WTC11 (cell line): ENCODE data around the gene REC8.

ENCODE experiments used
- ATF2 ChIP-seq: sonication (generic); formaldehyde crosslinking; IDR thresholded peaks from 2 replicates; pipeline ENCODE4 v1.8.1; 2022; ENCODE audit warnings: low read depth, missing genetic modification reagents, borderline replicate concordance
- NFYB ChIP-seq: sonication (generic); formaldehyde crosslinking; conservative IDR thresholded peaks from 2 replicates; pipeline ENCODE4 v1.8.0; 2022; ENCODE audit warnings: low read depth, missing genetic modification reagents
- ZNF263 ChIP-seq: sonication (generic); formaldehyde crosslinking; IDR thresholded peaks from 2 replicates; pipeline ENCODE4 v1.8.1; 2022; ENCODE audit warnings: low read depth, mild to moderate bottlenecking, moderate library complexity, missing genetic modification reagents

- TF ChIP-seq ATF2 (CRISPR knock-in tag) (no peak), NFYB (no peak), ZNF263 (CRISPR knock-in tag) (no peak)
Observed at GRCh38 chr14:24211311-24211710, 39.4 kb downstream of the REC8 start.
